SW 1271 (cell line): ENCODE data around the gene RASA4.
"Not testable (repeated sequence)": the region's sequence is repeated elsewhere in the genome, so short reads cannot be mapped to it uniquely, and the experiment has no call there.

Source experiments
- DNase-seq, 2 experiments: peaks; one replicate each; lab custom pipeline; 2025; lab: John Stamatoyannopoulos, UW

The RASA4 gene

GRCh38 chr7:102543596-102543995 is 73.0 kb downstream of the RASA4 start, which contains the start of gene UPK3BL2:
Gene UPK3BL2 (minus strand): TSS chr7:102543696. CDS start chr7:102543636, 60 bp downstream.
- not testable (repeated sequence) for DNase-seq

- DNase-seq, result not testable (repeated sequence)
Observed at GRCh38 chr7:102542771-102543170, 73.8 kb downstream of the RASA4 start.

- DNase-seq, result not testable (repeated sequence)
Observed at GRCh38 chr7:102542083-102542482, 74.5 kb downstream of the RASA4 start.

- not testable (repeated sequence) for DNase-seq
Observed at GRCh38 chr7:102540604-102541003, 76.0 kb downstream of the RASA4 start.

- not testable (repeated sequence) for DNase-seq
Observed at GRCh38 chr7:102535062-102535615, 81.4 kb downstream of the RASA4 start.

- not testable (repeated sequence) for DNase-seq
Observed at GRCh38 chr7:102532127-102532526, 84.4 kb downstream of the RASA4 start.

- DNase-seq, result not testable (repeated sequence)
Observed at GRCh38 chr7:102531583-102531982, 85.0 kb downstream of the RASA4 start.

- DNase-seq, result not testable (repeated sequence)
Observed at GRCh38 chr7:102527822-102528793, 88.4 kb downstream of the RASA4 start.

GRCh38 chr7:102527182-102527581 is 89.4 kb downstream of the RASA4 start:
- not testable (repeated sequence) for DNase-seq

GRCh38 chr7:102524803-102525202 is 91.8 kb downstream of the RASA4 start:
- not testable (repeated sequence) for DNase-seq
